WERI-Rb-1 (cell line): ENCODE measurements around the gene MBLAC2.

Experiments
- DNase-seq: peaks from one replicate; pipeline ENCODE4 v3.0.0-alpha.2; 2020
- H3K27ac ChIP-seq: fragments of 250-450 bp; sonication (Bioruptor Pico); 2 replicates; pipeline ENCODE4 v1.5.1; 2020; ENCODE audit warnings: mild to moderate bottlenecking, moderate library complexity
- H3K27me3 ChIP-seq: fragments of 250-450 bp; sonication (Bioruptor Pico); 2 replicates; pipeline ENCODE4 v1.5.1; 2021; ENCODE audit warnings: mild to moderate bottlenecking, low read depth, moderate library complexity; ENCODE audit not compliant: insufficient read depth, severe bottlenecking
- H3K36me3 ChIP-seq: fragments of 250-450 bp; sonication (Bioruptor Pico); 2 replicates; pipeline ENCODE4 v1.5.1; 2020; ENCODE audit warnings: mild to moderate bottlenecking, moderate library complexity
- H3K4me3 ChIP-seq: 2 replicates; pipeline ENCODE4 v1.5.1; 2011; ENCODE audit warnings: low read depth, mild to moderate bottlenecking, control low read depth, low read length
- H3K9me3 ChIP-seq: fragments of 250-450 bp; sonication (Bioruptor Pico); 2 replicates; pipeline ENCODE4 v1.5.1; 2021; ENCODE audit warnings: mild to moderate bottlenecking, moderate library complexity; ENCODE audit not compliant: severe bottlenecking
- TF ChIP-seq, protein P1 (sequence below): IDR thresholded peaks from 2 replicates; pipeline ENCODE4 v1.5.1; 2011; ENCODE audit warnings: low read depth, mild to moderate bottlenecking, control low read depth, inconsistent platforms, low read length

Gene MBLAC2

DNA sequence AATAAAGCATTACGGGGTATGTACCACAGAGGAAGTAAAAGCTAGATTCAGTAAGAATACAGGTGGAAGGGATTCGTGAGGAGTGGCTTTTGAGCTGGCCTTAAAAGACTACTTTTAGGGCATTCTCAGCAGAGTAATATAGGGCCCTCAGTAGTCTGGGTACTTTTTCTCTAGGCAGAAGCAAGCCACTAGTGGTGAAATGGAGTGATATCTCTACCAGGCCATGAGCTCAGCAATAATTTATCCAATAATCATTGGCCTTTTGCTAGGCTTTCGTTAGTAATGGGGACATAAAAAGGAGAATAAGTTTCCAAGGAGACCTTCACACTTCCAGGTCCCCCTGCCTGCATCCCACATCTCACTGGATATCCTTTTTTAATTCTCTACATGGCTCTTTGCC is 1.8 kb upstream of the MBLAC2 start:
- Histone ChIP-seq H3K4me3 (no peak overlapping the region), H3K36me3 (no peaks in the 10 kb centered on the region), H3K27ac (no peak overlapping the region), H3K9me3 (no peaks in the 10 kb centered on the region), H3K27me3 (no peaks in the 10 kb centered on the region)
- TF ChIP-seq, protein P1, sequence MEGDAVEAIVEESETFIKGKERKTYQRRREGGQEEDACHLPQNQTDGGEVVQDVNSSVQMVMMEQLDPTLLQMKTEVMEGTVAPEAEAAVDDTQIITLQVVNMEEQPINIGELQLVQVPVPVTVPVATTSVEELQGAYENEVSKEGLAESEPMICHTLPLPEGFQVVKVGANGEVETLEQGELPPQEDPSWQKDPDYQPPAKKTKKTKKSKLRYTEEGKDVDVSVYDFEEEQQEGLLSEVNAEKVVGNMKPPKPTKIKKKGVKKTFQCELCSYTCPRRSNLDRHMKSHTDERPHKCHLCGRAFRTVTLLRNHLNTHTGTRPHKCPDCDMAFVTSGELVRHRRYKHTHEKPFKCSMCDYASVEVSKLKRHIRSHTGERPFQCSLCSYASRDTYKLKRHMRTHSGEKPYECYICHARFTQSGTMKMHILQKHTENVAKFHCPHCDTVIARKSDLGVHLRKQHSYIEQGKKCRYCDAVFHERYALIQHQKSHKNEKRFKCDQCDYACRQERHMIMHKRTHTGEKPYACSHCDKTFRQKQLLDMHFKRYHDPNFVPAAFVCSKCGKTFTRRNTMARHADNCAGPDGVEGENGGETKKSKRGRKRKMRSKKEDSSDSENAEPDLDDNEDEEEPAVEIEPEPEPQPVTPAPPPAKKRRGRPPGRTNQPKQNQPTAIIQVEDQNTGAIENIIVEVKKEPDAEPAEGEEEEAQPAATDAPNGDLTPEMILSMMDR: no peak
- DNase-seq: no peak

DNA sequence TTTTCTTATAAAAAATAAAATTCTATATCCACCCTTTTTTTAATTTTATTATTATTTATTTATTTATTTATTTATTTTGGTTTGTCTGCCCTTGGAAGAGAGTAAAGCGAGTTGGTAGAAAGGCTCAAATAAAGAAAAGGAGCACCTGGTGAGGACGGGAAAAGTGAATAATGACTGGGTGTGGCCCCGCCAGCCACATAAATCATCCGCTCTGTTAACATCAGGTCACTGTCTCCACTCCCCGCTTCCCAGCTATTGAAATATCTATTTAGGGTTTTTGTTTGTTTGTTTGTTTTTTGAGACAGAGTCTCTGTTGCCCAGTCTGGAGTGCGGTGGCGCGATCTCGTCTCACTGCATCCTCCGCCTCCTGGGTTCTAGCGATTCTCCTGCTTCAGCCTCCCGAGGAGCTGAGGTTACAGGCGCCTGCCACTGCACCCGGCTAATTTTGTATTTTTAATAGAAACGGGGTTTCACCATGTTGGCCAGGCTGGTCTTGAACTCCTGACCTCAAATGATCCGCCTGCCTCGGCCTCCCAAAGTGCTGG is 937 bp upstream of the MBLAC2 start:
- DNase-seq: no peak

DNA sequence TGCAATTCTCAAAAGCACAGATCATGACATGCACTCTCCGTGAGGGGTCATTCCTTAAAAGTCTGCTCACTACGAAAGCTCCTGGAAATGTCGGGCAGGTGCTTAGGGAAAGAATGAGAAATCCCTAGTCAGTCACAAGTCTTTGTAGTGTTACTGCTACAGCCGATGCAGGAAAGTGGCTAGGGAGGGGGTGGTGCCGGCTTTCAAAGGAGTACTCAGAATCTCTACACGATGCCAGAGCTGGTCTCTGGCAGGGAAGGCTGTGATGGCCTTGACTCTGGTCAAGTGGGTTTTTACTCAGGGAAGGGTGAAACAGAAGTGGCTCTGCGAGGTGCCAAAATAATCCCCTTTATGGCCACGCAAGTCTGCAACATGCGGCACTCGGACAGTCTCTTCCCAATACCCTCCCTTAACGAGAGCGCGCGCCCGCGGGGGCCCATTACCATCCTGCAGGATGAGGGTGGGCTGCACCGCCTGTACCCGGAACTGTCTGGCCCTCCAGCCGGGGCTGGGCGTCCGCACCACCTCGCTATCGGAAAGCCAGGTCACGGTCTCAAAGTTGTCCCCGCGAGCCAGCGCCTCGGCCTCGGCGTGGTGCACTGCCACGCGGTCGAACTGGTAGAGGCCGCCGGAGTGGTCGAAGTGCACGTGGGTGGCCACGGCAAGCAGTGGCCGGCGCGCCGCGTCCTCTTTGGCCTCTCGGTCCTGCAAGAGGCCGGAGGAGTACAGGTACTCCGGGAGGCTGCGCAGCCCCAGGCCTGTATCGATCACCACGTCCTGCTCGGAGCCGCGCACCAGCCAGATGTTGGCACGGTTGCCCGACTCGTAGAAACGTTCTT is 956 bp downstream of the MBLAC2 start:
- DNase-seq: peak; percentile 30
- H3K9me3 ChIP-seq: no peaks in the 10 kb centered on the region
- H3K27me3 ChIP-seq: no peaks in the 10 kb centered on the region
- H3K36me3 ChIP-seq: no peaks in the 10 kb centered on the region
- TF ChIP-seq, protein P1: no peak
- H3K4me3 ChIP-seq: peak overlapping the region; percentile 55
- peak overlapping the region; percentile 84 for H3K27ac ChIP-seq

More for the DNA sequence above, 937 bp upstream of the MBLAC2 start:
- Histone ChIP-seq H3K36me3 (no peaks in the 10 kb centered on the region), H3K9me3 (no peaks in the 10 kb centered on the region), H3K4me3 (peak overlapping the region; percentile 55), H3K27me3 (no peaks in the 10 kb centered on the region), H3K27ac (no peak overlapping the region)
- TF ChIP-seq, protein P1: no peak

DNA sequence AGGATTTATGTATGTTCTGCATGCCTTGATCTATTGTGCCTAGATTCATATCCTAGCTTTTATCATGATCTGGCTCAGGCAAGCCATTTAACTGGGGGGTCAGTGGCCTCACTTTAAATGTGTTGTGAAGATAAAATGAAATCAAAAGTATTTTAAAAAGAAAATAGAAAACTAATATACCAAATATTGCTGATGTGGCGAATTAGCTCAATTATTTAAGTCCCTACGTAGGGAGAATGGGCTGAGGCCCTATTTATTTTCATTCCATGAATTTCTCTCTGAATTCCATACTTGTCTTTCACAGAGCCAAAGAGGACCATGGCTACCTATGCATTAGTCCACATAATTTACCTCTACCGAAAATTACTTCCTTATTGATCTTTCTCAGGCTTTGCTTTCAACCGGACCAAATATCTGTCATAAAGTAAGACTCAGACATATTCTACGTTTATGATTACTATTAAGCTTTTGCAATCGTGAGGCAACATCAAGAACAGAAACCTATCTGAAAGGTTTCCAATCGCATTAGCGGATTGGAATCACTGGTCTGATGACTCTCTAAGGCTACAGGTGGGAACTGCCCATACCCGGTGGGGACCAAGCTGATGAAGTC is 1.7 kb downstream of the MBLAC2 start:
- TF ChIP-seq, protein P1: no peak
- H3K4me3 ChIP-seq: peak overlapping the region; percentile 55
- H3K36me3 ChIP-seq: no peaks in the 10 kb centered on the region
- DNase-seq: no peak
- no peaks in the 10 kb centered on the region for H3K9me3 ChIP-seq
- H3K27ac ChIP-seq: no peak overlapping the region
- H3K27me3 ChIP-seq: no peaks in the 10 kb centered on the region

DNA sequence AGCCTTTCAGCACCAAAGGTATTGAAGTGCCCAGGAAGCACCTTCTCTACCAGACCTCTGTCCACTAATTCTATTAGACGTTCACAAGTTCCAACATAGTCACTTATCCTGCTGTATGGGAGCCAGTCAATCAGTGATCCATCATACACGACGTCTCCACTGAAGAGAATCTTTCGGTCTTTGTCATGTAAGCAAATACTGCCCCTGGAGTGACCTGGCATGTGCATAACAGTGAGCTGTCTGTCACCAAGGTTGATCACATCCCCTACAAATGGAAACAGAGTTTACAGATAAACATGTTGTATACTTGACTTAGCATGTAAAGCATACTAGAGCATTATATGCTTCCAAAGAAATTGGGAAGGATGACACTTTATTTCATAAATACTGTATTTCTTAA is 13.3 kb downstream of the MBLAC2 start:
- DNase-seq: no peak
- no peak overlapping the region for H3K27ac ChIP-seq
- TF ChIP-seq, protein P1: no peak
- no peaks in the 10 kb centered on the region for H3K9me3 ChIP-seq
- no peaks in the 10 kb centered on the region for H3K36me3 ChIP-seq
- no peak overlapping the region for H3K4me3 ChIP-seq
- no peaks in the 10 kb centered on the region for H3K27me3 ChIP-seq
